H7 (cell line): ENCODE data around the gene COL7A1. TPM values are rescaled to one million over a fixed set of nuclear protein-coding genes. Genes with fewer than 3 reads are reported as not detected.

Experiments
- total RNA-seq: library from RNA; depleted of rRNA; stranded (reverse); fragments of >200 nt; shearing (Covaris generic); gene quantifications from 2 replicates; pipeline ENCODE4 v1.2.3, GENCODE V29; 2014; rRNA removed

The COL7A1 gene
- total RNA-seq, 1 experiment from 2014 or later, result 19.4 TPM

Other genes with a start within 250 kb of the COL7A1 start
- gene FBXW12, start 223.1 kb downstream of the COL7A1 start, total RNA-seq, result 0.07 and 0.67 TPM in 2 replicates
- 46.5 and 65.7 TPM in 2 replicates for gene PLXNB1, start 165.2 kb downstream of the COL7A1 start, total RNA-seq
- gene CCDC51, start 155.2 kb downstream of the COL7A1 start, total RNA-seq, result 51.4 and 59.1 TPM in 2 replicates
- gene TMA7, start 155.1 kb downstream of the COL7A1 start, total RNA-seq, result 222 and 264 TPM in 2 replicates
- 13.4 and 18.5 TPM in 2 replicates for gene ATRIP, start 148.6 kb downstream of the COL7A1 start, total RNA-seq
- 195 and 200 TPM in 2 replicates for gene SHISA5, start 91.2 kb downstream of the COL7A1 start, total RNA-seq
- 11.4 and 22.0 TPM in 2 replicates for gene PFKFB4, start 38.5 kb downstream of the COL7A1 start, total RNA-seq
- gene UCN2, start 31.5 kb downstream of the COL7A1 start, total RNA-seq, result 0.15 and 0.69 TPM in 2 replicates
- 492 and 610 TPM in 2 replicates for gene UQCRC1, start 14.3 kb upstream of the COL7A1 start, total RNA-seq
- gene TMEM89, start 26.4 kb upstream of the COL7A1 start, total RNA-seq, result 0.78 TPM in 1 of 2 replicates, not detected in the other
- 70.5 and 76.0 TPM in 2 replicates for gene SLC26A6, start 40.1 kb upstream of the COL7A1 start, total RNA-seq
- 14.3 and 18.7 TPM in 2 replicates for gene CELSR3, start 67.6 kb upstream of the COL7A1 start, total RNA-seq
- gene NCKIPSD, start 90.6 kb upstream of the COL7A1 start, total RNA-seq, result 43.8 and 48.8 TPM in 2 replicates
- 93.8 and 107 TPM in 2 replicates for gene IP6K2, start 121.9 kb upstream of the COL7A1 start, total RNA-seq